Liver (tissue), 9 donors: Measurements from ENCODE around the gene MICALL1. TPM values are rescaled to one million over a fixed set of nuclear protein-coding genes. Genes with fewer than 3 reads are reported as not detected.

Experiments used
- DNase-seq: peaks from one replicate; pipeline ENCODE4 v3.0.0-alpha.2; 2017; ENCODE audit warnings: low spot score
- H3K27ac ChIP-seq, 2 donors: one replicate each; pipeline ENCODE4 v1.7.0; 2013; ENCODE audit warnings: inconsistent platforms in 2 of 2, low read length in 2 of 2, control low read depth in 1 of 2, low read depth in 1 of 2, mild to moderate bottlenecking in 1 of 2
- H3K27me3 ChIP-seq, 4 donors: one replicate each; pipeline versions ENCODE4 v1.6.1 to v1.7.0; 2013; ENCODE audit warnings: low read length in 3 of 4, inconsistent platforms in 1 of 4, mild to moderate bottlenecking in 1 of 4, moderate library complexity in 1 of 4; ENCODE audit not compliant: control insufficient read depth in 4 of 4, insufficient read depth in 4 of 4
- H3K36me3 ChIP-seq, 4 donors: one replicate each; pipeline versions ENCODE4 v1.6.1 to v1.7.0; 2013; ENCODE audit warnings: low read length in 3 of 4, mild to moderate bottlenecking in 3 of 4, low read depth in 1 of 4, moderate library complexity in 1 of 4; ENCODE audit not compliant: control insufficient read depth in 4 of 4, insufficient read depth in 3 of 4
- H3K4me1 ChIP-seq, 4 donors: one replicate each; pipeline versions ENCODE4 v1.6.1 to v1.7.0; 2013; ENCODE audit warnings: low read length in 3 of 4, mild to moderate bottlenecking in 3 of 4, moderate library complexity in 1 of 4; ENCODE audit not compliant: control insufficient read depth in 4 of 4, insufficient read depth in 4 of 4
- H3K4me3 ChIP-seq, 3 donors: one replicate each; pipeline versions ENCODE4 v1.6.1 to v1.7.0; 2013; ENCODE audit warnings: low read length in 3 of 3, control low read depth in 1 of 3, low read depth in 1 of 3, mild to moderate bottlenecking in 1 of 3
- H3K9ac ChIP-seq, 2 donors: one replicate each; pipeline ENCODE4 v1.7.0; 2013; ENCODE audit warnings: low read length in 2 of 2, mild to moderate bottlenecking in 2 of 2, moderate library complexity in 2 of 2, control low read depth in 1 of 2, low read depth in 1 of 2
- H3K9me3 ChIP-seq, 4 donors: one replicate each; pipeline versions ENCODE4 v1.6.1 to v1.7.0; 2013; ENCODE audit warnings: low read length in 3 of 4; ENCODE audit not compliant: control insufficient read depth in 4 of 4
- ATF3 ChIP-seq: IDR thresholded peaks from 2 replicates; pipeline ENCODE4 v1.6.1; 2016; ENCODE audit warnings: antibody characterized with exemption
- EGR1 ChIP-seq, 2 donors: IDR thresholded peaks; 2 replicates each; pipeline ENCODE4 v1.6.1; 2016 to 2018; ENCODE audit warnings: antibody characterized with exemption in 2 of 2, low read depth in 2 of 2
- FOXA1 ChIP-seq: IDR thresholded peaks from 2 replicates; pipeline ENCODE4 v1.6.1; 2016; ENCODE audit warnings: antibody characterized with exemption
- FOXA2 ChIP-seq: IDR thresholded peaks from 2 replicates; pipeline ENCODE4 v1.6.1; 2016; ENCODE audit warnings: antibody characterized with exemption
- GABPA ChIP-seq, 2 donors: IDR thresholded peaks in 1 of 2; conservative IDR thresholded peaks in 1 of 2; 2 replicates each; pipeline ENCODE4 v1.6.1; 2016; ENCODE audit warnings: antibody characterized with exemption in 2 of 2, mild to moderate bottlenecking in 1 of 2, moderate library complexity in 1 of 2
- HNF4A ChIP-seq, 2 donors: conservative IDR thresholded peaks; 2 replicates each; pipeline ENCODE4 v1.6.1; 2016; ENCODE audit warnings: antibody characterized with exemption in 2 of 2, mild to moderate bottlenecking in 2 of 2
- HNF4G ChIP-seq: IDR thresholded peaks from 2 replicates; pipeline ENCODE4 v1.6.1; 2016; ENCODE audit warnings: antibody characterized with exemption
- JUND ChIP-seq, 2 donors: IDR thresholded peaks; 2 replicates each; pipeline ENCODE4 v1.6.1; 2016; ENCODE audit warnings: antibody characterized with exemption in 2 of 2
- MAX ChIP-seq: IDR thresholded peaks from 2 replicates; pipeline ENCODE4 v1.6.1; 2016; ENCODE audit warnings: antibody characterized with exemption
- NR2F2 ChIP-seq: IDR thresholded peaks from 2 replicates; pipeline ENCODE4 v1.6.1; 2016; ENCODE audit warnings: antibody characterized with exemption
- RAD21 ChIP-seq, 2 donors: IDR thresholded peaks; 2 replicates each; pipeline ENCODE4 v1.6.1; 2016; ENCODE audit warnings: antibody characterized with exemption in 2 of 2, mild to moderate bottlenecking in 2 of 2
- REST ChIP-seq: IDR thresholded peaks from 2 replicates; pipeline ENCODE4 v1.6.1; 2016; ENCODE audit warnings: antibody characterized with exemption, mild to moderate bottlenecking
- RXRA ChIP-seq, 2 donors: IDR thresholded peaks; 2 replicates each; pipeline ENCODE4 v1.6.1; 2017 to 2018; ENCODE audit warnings: antibody characterized with exemption in 2 of 2, mild to moderate bottlenecking in 1 of 2
- SP1 ChIP-seq: IDR thresholded peaks from 2 replicates; pipeline ENCODE4 v1.6.1; 2018; ENCODE audit warnings: antibody characterized with exemption, mild to moderate bottlenecking
- TAF1 ChIP-seq: conservative IDR thresholded peaks from 2 replicates; pipeline ENCODE4 v1.6.1; 2016; ENCODE audit warnings: antibody characterized with exemption, mild to moderate bottlenecking
- YY1 ChIP-seq: IDR thresholded peaks from 2 replicates; pipeline ENCODE4 v1.6.1; 2016; ENCODE audit warnings: antibody characterized with exemption, mild to moderate bottlenecking
- WGBS: extraction: QIAGEN DNeasy Blood & Tissue Kit; methylation state at CpG from one replicate; pipeline ENCODE4 v1.1.7; 2013; 5-methylcytosine and 5-hydroxymethylcytosine counted together
- polyA plus RNA-seq, 2 donors: library from polyadenylated mRNA; stranded (reverse) in 1 of 2; unstranded in 1 of 2; fragments of 200-250 nt in 1 of 2; fragments of >200 nt in 1 of 2; fragmentation: Nextera tagmentation in 1 of 2; extraction: Ambion mirVana in 1 of 2; gene quantifications; one replicate each; pipeline versions ENCODE4 v1.2.1 to v1.2.3, GENCODE V29; 2013 to 2015
- total RNA-seq, 2 donors: library from RNA; depleted of rRNA; stranded (reverse); fragments of >200 nt; gene quantifications; one replicate each; pipeline ENCODE4 v1.2.3, GENCODE V29; 2014
- TF ChIP-seq, protein P1 (sequence below): fragments of 150-350 bp; IDR thresholded peaks from 2 replicates; pipeline ENCODE4 v1.5.1; 2017; ENCODE audit warnings: improper control_type of control experiment, low read depth, low read length; ENCODE audit not compliant: missing input control
- TF ChIP-seq, protein P2 (sequence below): IDR thresholded peaks from 2 replicates; pipeline ENCODE4 v1.6.1; 2016; ENCODE audit warnings: antibody characterized with exemption
- donor health status: healthy.
- donor health status: healthy.
- donor health status: healthy.
- donor health status: healthy.
- donor health status: healthy.

The MICALL1 gene
- total and polyA plus RNA-seq, 4 donors, result 2.0 to 9.3 (median 4.1) TPM

DNA sequence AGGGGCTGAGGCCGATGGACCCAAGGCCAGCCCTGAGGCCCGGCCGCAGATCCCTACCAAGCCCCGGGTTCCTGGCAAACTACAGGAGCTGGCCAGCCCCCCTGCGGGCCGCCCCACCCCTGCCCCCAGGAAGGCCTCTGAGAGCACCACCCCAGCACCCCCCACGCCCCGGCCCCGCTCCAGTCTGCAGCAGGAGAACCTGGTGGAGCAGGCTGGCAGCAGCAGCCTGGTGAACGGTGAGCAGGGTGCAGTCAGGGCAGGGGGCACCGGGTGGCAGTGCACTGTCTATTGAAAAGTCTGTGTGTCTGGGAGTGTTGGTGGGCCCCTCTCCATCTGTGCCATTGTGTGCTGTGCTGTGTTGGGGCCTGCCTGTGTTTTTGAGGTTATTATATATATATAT is 16.1 kb downstream of the MICALL1 start:
- Histone ChIP-seq H3K9me3 (no peaks in the 10 kb centered on the region), H3K9ac (no peak overlapping the region), H3K27me3 (no peaks in the 10 kb centered on the region), H3K27ac (no peak overlapping the region), H3K4me3 (no peak overlapping the region), H3K36me3 (peaks cover 12 to 40% (median 19%) of the 10 kb centered on the region in 4 donors), H3K4me1 (peaks cover 0 to 5% (median 0%) of the 10 kb centered on the region in 4 donors)
- WGBS, result 92% methylated on average over 11 of the region's 11 CpGs
- TF ChIP-seq YY1 (no peak), JUND (IDR thresholded peaks at IDR 0.05) (no peak), ATF3 (no peak), REST (no peak), RXRA (IDR thresholded peaks at IDR 0.05) (no peak), SP1 (no peak), MAX (no peak), FOXA1 (no peak), FOXA2 (no peak), TAF1 (no peak), HNF4G (no peak), HNF4A (conservative IDR thresholded peaks at IDR 0.05) (no peak), RAD21 (IDR thresholded peaks at IDR 0.05) (no peak), EGR1 (IDR thresholded peaks at IDR 0.05; ENCODE audit: low read depth in 2 of 2) (no peak), NR2F2 (no peak), GABPA (IDR thresholded peaks at IDR 0.05 in 1 of 2, conservative IDR thresholded peaks at IDR 0.05 in 1 of 2) (no peak)
- TF ChIP-seq, protein P1, sequence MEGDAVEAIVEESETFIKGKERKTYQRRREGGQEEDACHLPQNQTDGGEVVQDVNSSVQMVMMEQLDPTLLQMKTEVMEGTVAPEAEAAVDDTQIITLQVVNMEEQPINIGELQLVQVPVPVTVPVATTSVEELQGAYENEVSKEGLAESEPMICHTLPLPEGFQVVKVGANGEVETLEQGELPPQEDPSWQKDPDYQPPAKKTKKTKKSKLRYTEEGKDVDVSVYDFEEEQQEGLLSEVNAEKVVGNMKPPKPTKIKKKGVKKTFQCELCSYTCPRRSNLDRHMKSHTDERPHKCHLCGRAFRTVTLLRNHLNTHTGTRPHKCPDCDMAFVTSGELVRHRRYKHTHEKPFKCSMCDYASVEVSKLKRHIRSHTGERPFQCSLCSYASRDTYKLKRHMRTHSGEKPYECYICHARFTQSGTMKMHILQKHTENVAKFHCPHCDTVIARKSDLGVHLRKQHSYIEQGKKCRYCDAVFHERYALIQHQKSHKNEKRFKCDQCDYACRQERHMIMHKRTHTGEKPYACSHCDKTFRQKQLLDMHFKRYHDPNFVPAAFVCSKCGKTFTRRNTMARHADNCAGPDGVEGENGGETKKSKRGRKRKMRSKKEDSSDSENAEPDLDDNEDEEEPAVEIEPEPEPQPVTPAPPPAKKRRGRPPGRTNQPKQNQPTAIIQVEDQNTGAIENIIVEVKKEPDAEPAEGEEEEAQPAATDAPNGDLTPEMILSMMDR, result no peak
- TF ChIP-seq, protein P2, sequence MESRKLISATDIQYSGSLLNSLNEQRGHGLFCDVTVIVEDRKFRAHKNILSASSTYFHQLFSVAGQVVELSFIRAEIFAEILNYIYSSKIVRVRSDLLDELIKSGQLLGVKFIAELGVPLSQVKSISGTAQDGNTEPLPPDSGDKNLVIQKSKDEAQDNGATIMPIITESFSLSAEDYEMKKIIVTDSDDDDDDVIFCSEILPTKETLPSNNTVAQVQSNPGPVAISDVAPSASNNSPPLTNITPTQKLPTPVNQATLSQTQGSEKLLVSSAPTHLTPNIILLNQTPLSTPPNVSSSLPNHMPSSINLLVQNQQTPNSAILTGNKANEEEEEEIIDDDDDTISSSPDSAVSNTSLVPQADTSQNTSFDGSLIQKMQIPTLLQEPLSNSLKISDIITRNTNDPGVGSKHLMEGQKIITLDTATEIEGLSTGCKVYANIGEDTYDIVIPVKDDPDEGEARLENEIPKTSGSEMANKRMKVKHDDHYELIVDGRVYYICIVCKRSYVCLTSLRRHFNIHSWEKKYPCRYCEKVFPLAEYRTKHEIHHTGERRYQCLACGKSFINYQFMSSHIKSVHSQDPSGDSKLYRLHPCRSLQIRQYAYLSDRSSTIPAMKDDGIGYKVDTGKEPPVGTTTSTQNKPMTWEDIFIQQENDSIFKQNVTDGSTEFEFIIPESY, result no peak
- DNase-seq, result no peak
